HepG2 (cell line): ENCODE data around the gene RMI1. TPM values are rescaled to one million over a fixed set of nuclear protein-coding genes. Genes with fewer than 3 reads are reported as not detected.

ENCODE experiments used
- AHDC1 ChIP-seq: sonication (generic); formaldehyde crosslinking; IDR thresholded peaks from 2 replicates; pipeline ENCODE4 v1.5.1; 2020; ENCODE audit warnings: mild to moderate bottlenecking, missing genetic modification reagents, borderline replicate concordance
- ASH2L ChIP-seq: fragments of 300-600, 200-600 bp; sonication (generic); IDR thresholded peaks from 2 replicates; pipeline ENCODE4 v1.7.0; 2017; ENCODE audit warnings: low read depth, mild to moderate bottlenecking, moderate library complexity, mixed read lengths, low read length; ENCODE audit not compliant: insufficient read length
- CAMTA2 ChIP-seq: sonication (generic); formaldehyde crosslinking; IDR thresholded peaks from 2 replicates; pipeline ENCODE4 v1.4.0; 2020; ENCODE audit warnings: mild to moderate bottlenecking, missing genetic modification reagents, borderline replicate concordance
- DNMT3B ChIP-seq: conservative IDR thresholded peaks from 2 replicates; pipeline ENCODE4 v1.6.1; 2016; ENCODE audit warnings: missing biosample characterization, control low read depth
- EHMT2 ChIP-seq: fragments of 200-600 bp; sonication (generic); IDR thresholded peaks from 2 replicates; pipeline ENCODE4 v1.7.0; 2017; ENCODE audit warnings: antibody characterized with exemption, low read depth, low read length, borderline replicate concordance
- KLF6 ChIP-seq: IDR thresholded peaks from 2 replicates; pipeline ENCODE4 v1.8.0; 2016; ENCODE audit warnings: missing biosample characterization, missing genetic modification reagents
- SIN3B ChIP-seq: fragments of 150-350 bp; IDR thresholded peaks from 2 replicates; pipeline ENCODE4 v1.6.1; 2014; ENCODE audit warnings: low read length
- SRY ChIP-seq: sonication (generic); formaldehyde crosslinking; IDR thresholded peaks from 2 replicates; pipeline ENCODE4 v1.8.0; 2022; ENCODE audit warnings: mild to moderate bottlenecking, missing genetic modification reagents
- TBL1XR1 ChIP-seq: fragments of 150-350 bp; IDR thresholded peaks from 2 replicates; pipeline ENCODE4 v1.6.1; 2014; ENCODE audit warnings: borderline replicate concordance, low read length; ENCODE audit not compliant: partially characterized antibody
- ZNF207 ChIP-seq: fragments of 450-650 bp; IDR thresholded peaks from 2 replicates; pipeline ENCODE4 v1.6.1; 2016; ENCODE audit warnings: antibody characterized with exemption, borderline replicate concordance
- polyA plus RNA-seq, 8 experiments: library from polyadenylated mRNA; depleted of rRNA in 3 of 8; stranded (reverse) in 7 of 8; unstranded in 1 of 8; fragments of >200 nt; fragmentation: Illumina TruSeq in 4 of 8; extraction: Trizol in 4 of 8; gene quantifications; 2 replicates each; pipeline versions ENCODE4 v1.2.1 to v1.2.3, GENCODE V29; 2011 to 2016; ENCODE audit warnings: low read depth in 4 of 8, missing spikeins in 1 of 8, mixed read lengths in 1 of 8; ENCODE audit not compliant: insufficient read depth in 1 of 8
- total RNA-seq, 5 experiments: library from RNA; depleted of rRNA; stranded (reverse); fragments of >200 nt; fragmentation: Illumina TruSeq; extraction: Trizol; gene quantifications; 2 replicates each; pipeline ENCODE4 v1.2.3, GENCODE V29; 2016; ENCODE audit warnings: low read depth in 1 of 5
- TF ChIP-seq, protein P1 (sequence below): sonication (generic); formaldehyde crosslinking; IDR thresholded peaks from 2 replicates; pipeline ENCODE4 v1.4.0; 2020; ENCODE audit warnings: missing genetic modification reagents, borderline replicate concordance
- TF ChIP-seq, protein P2 (sequence below): sonication (generic); formaldehyde crosslinking; IDR thresholded peaks from 2 replicates; pipeline ENCODE4 v1.5.0; 2020; ENCODE audit warnings: mild to moderate bottlenecking, missing genetic modification reagents, borderline replicate concordance
- TF ChIP-seq, protein P3 (sequence below): sonication (generic); formaldehyde crosslinking; IDR thresholded peaks from 2 replicates; pipeline ENCODE4 v1.4.0; 2020; ENCODE audit warnings: mild to moderate bottlenecking, missing genetic modification reagents

RMI1 gene
- total and polyA plus RNA-seq, 2 of the 13 experiments (the other 11 are each of a cell fraction or from before 2014, with no cell fraction given), result 0.54 to 3.7 TPM

GRCh38 chr9:83992407-83992806 is 11.8 kb downstream of the RMI1 start (continued):
- TF ChIP-seq AHDC1 (CRISPR knock-in tag) (peak; percentile 41; the same call in 1 of the 2 replicates), DNMT3B (CRISPR knock-in tag) (no peak), TBL1XR1 (no peak), ZNF207 (no peak), ASH2L (peak; percentile 41), SIN3B (no peak), CAMTA2 (CRISPR knock-in tag) (no peak), KLF6 (CRISPR knock-in tag) (no peak), SRY (CRISPR knock-in tag) (no peak), EHMT2 (no peak)
- TF ChIP-seq, protein P1, sequence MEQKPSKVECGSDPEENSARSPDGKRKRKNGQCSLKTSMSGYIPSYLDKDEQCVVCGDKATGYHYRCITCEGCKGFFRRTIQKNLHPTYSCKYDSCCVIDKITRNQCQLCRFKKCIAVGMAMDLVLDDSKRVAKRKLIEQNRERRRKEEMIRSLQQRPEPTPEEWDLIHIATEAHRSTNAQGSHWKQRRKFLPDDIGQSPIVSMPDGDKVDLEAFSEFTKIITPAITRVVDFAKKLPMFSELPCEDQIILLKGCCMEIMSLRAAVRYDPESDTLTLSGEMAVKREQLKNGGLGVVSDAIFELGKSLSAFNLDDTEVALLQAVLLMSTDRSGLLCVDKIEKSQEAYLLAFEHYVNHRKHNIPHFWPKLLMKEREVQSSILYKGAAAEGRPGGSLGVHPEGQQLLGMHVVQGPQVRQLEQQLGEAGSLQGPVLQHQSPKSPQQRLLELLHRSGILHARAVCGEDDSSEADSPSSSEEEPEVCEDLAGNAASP (CRISPR knock-in tag), result peak; percentile 55; the same call in 1 of the 2 replicates
- TF ChIP-seq, protein P2, sequence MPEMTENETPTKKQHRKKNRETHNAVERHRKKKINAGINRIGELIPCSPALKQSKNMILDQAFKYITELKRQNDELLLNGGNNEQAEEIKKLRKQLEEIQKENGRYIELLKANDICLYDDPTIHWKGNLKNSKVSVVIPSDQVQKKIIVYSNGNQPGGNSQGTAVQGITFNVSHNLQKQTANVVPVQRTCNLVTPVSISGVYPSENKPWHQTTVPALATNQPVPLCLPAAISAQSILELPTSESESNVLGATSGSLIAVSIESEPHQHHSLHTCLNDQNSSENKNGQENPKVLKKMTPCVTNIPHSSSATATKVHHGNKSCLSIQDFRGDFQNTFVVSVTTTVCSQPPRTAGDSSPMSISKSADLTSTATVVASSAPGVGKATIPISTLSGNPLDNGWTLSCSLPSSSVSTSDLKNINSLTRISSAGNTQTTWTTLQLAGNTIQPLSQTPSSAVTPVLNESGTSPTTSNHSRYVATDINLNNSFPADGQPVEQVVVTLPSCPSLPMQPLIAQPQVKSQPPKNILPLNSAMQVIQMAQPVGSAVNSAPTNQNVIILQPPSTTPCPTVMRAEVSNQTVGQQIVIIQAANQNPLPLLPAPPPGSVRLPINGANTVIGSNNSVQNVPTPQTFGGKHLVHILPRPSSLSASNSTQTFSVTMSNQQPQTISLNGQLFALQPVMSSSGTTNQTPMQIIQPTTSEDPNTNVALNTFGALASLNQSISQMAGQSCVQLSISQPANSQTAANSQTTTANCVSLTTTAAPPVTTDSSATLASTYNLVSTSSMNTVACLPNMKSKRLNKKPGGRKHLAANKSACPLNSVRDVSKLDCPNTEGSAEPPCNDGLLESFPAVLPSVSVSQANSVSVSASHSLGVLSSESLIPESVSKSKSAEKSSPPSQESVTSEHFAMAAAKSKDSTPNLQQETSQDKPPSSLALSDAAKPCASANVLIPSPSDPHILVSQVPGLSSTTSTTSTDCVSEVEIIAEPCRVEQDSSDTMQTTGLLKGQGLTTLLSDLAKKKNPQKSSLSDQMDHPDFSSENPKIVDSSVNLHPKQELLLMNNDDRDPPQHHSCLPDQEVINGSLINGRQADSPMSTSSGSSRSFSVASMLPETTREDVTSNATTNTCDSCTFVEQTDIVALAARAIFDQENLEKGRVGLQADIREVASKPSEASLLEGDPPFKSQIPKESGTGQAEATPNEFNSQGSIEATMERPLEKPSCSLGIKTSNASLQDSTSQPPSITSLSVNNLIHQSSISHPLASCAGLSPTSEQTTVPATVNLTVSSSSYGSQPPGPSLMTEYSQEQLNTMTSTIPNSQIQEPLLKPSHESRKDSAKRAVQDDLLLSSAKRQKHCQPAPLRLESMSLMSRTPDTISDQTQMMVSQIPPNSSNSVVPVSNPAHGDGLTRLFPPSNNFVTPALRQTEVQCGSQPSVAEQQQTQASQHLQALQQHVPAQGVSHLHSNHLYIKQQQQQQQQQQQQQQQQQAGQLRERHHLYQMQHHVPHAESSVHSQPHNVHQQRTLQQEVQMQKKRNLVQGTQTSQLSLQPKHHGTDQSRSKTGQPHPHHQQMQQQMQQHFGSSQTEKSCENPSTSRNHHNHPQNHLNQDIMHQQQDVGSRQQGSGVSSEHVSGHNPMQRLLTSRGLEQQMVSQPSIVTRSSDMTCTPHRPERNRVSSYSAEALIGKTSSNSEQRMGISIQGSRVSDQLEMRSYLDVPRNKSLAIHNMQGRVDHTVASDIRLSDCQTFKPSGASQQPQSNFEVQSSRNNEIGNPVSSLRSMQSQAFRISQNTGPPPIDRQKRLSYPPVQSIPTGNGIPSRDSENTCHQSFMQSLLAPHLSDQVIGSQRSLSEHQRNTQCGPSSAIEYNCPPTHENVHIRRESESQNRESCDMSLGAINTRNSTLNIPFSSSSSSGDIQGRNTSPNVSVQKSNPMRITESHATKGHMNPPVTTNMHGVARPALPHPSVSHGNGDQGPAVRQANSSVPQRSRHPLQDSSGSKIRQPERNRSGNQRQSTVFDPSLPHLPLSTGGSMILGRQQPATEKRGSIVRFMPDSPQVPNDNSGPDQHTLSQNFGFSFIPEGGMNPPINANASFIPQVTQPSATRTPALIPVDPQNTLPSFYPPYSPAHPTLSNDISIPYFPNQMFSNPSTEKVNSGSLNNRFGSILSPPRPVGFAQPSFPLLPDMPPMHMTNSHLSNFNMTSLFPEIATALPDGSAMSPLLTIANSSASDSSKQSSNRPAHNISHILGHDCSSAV, result no peak
- TF ChIP-seq, protein P3, sequence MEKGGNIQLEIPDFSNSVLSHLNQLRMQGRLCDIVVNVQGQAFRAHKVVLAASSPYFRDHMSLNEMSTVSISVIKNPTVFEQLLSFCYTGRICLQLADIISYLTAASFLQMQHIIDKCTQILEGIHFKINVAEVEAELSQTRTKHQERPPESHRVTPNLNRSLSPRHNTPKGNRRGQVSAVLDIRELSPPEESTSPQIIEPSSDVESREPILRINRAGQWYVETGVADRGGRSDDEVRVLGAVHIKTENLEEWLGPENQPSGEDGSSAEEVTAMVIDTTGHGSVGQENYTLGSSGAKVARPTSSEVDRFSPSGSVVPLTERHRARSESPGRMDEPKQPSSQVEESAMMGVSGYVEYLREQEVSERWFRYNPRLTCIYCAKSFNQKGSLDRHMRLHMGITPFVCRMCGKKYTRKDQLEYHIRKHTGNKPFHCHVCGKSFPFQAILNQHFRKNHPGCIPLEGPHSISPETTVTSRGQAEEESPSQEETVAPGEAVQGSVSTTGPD (CRISPR knock-in tag), result no peak
